H9 (cell line): Measurements from ENCODE around the gene CAMTA1. TPM values are rescaled to one million over a fixed set of nuclear protein-coding genes. Genes with fewer than 3 reads are reported as not detected.

Experiments used
- DNase-seq: peaks from one replicate; pipeline ENCODE4 v3.0.0-alpha.2; 2017
- H2AFZ ChIP-seq: one replicate; pipeline ENCODE4 v1.6.1; 2013; ENCODE audit warnings: mild to moderate bottlenecking, low read length, control low read depth, moderate library complexity
- H2AK5ac ChIP-seq: 2 replicates; pipeline ENCODE4 v1.6.1; 2013; ENCODE audit warnings: low read length, control low read depth, mixed read lengths; ENCODE audit not compliant: insufficient read length
- H2BK120ac ChIP-seq: one replicate; pipeline ENCODE4 v1.6.1; 2013; ENCODE audit warnings: low read depth, mild to moderate bottlenecking, low read length, control low read depth, inconsistent platforms; ENCODE audit not compliant: poor library complexity, severe bottlenecking
- H2BK12ac ChIP-seq: 2 replicates; pipeline ENCODE4 v1.6.1; 2013; ENCODE audit warnings: low read length, control low read depth, mixed read lengths, low read depth; ENCODE audit not compliant: insufficient read length
- H2BK15ac ChIP-seq: 2 replicates; pipeline ENCODE4 v1.6.1; 2013; ENCODE audit warnings: low read depth, low read length, control low read depth
- H2BK20ac ChIP-seq: one replicate; pipeline ENCODE4 v1.6.1; 2013; ENCODE audit warnings: low read depth, mild to moderate bottlenecking, low read length, control low read depth, inconsistent platforms; ENCODE audit not compliant: poor library complexity, severe bottlenecking
- H2BK5ac ChIP-seq: 2 replicates; pipeline ENCODE4 v1.6.1; 2013; ENCODE audit warnings: low read length, control low read depth, mixed read lengths; ENCODE audit not compliant: insufficient read length
- H3K14ac ChIP-seq: 2 replicates; pipeline ENCODE4 v1.6.1; 2013; ENCODE audit warnings: low read length, control low read depth; ENCODE audit not compliant: insufficient read depth
- H3K18ac ChIP-seq: 2 replicates; pipeline ENCODE4 v1.6.1; 2013; ENCODE audit warnings: low read depth, mild to moderate bottlenecking, mixed read lengths, low read length, control low read depth; ENCODE audit not compliant: insufficient read length
- H3K23ac ChIP-seq: 2 replicates; pipeline ENCODE4 v1.6.1; 2013; ENCODE audit warnings: low read length, control low read depth, mixed read lengths, low read depth; ENCODE audit not compliant: insufficient read length
- H3K23me2 ChIP-seq: 2 replicates; pipeline ENCODE4 v1.6.1; 2013; ENCODE audit warnings: low read depth, mild to moderate bottlenecking, mixed read lengths, low read length, control low read depth; ENCODE audit not compliant: insufficient read length, poor library complexity, severe bottlenecking
- H3K27ac ChIP-seq: 2 replicates; pipeline ENCODE4 v1.5.1; 2013; ENCODE audit warnings: low read length, control low read depth, mixed read lengths, low read depth; ENCODE audit not compliant: insufficient read length
- H3K27me3 ChIP-seq: 2 replicates; pipeline ENCODE4 v1.6.1; 2013; ENCODE audit warnings: low read length, control low read depth, inconsistent platforms; ENCODE audit not compliant: insufficient read depth
- H3K4ac ChIP-seq: 2 replicates; pipeline ENCODE4 v1.6.1; 2013; ENCODE audit warnings: low read depth, mild to moderate bottlenecking, control low read depth, inconsistent platforms, low read length, moderate library complexity
- H3K4me1 ChIP-seq: 2 replicates; pipeline ENCODE4 v1.6.1; 2013; ENCODE audit warnings: low read length, control low read depth, inconsistent platforms; ENCODE audit not compliant: insufficient read depth
- H3K4me2 ChIP-seq: 2 replicates; pipeline ENCODE4 v1.6.1; 2013; ENCODE audit warnings: low read length, control low read depth, mixed read lengths; ENCODE audit not compliant: insufficient read length, insufficient read depth
- H3K56ac ChIP-seq: 2 replicates; pipeline ENCODE4 v1.6.1; 2013; ENCODE audit warnings: low read depth, mild to moderate bottlenecking, mixed read lengths, low read length, control low read depth; ENCODE audit not compliant: insufficient read length
- H3K79me1 ChIP-seq: 2 replicates; pipeline ENCODE4 v1.6.1; 2013; ENCODE audit warnings: low read depth, mild to moderate bottlenecking, moderate library complexity, low read length, control low read depth, inconsistent platforms; ENCODE audit not compliant: insufficient read depth, poor library complexity, severe bottlenecking
- H3K79me2 ChIP-seq: 2 replicates; pipeline ENCODE4 v1.6.1; 2013; ENCODE audit warnings: low read length, control low read depth, inconsistent platforms; ENCODE audit not compliant: insufficient read depth
- H3K9ac ChIP-seq: 2 replicates; pipeline ENCODE4 v1.6.1; 2013; ENCODE audit warnings: low read length, control low read depth, mixed read lengths; ENCODE audit not compliant: insufficient read length; ENCODE audit errors: extremely low read depth
- H3K9me3 ChIP-seq: one replicate; pipeline ENCODE4 v1.6.1; 2013; ENCODE audit warnings: low read depth, low read length, inconsistent platforms; ENCODE audit not compliant: control insufficient read depth
- H3T11ph ChIP-seq: one replicate; pipeline ENCODE4 v1.6.1; 2013; ENCODE audit warnings: mild to moderate bottlenecking, low read length, control low read depth, inconsistent platforms
- H4K20me1 ChIP-seq: one replicate; pipeline ENCODE4 v1.6.1; 2013; ENCODE audit not compliant: control insufficient read depth, insufficient read length, insufficient read depth
- H4K5ac ChIP-seq: 2 replicates; pipeline ENCODE4 v1.6.1; 2013; ENCODE audit warnings: low read depth, mild to moderate bottlenecking, mixed read lengths, low read length, control low read depth; ENCODE audit not compliant: insufficient read length
- H4K8ac ChIP-seq: replicated peaks from 2 replicates; pipeline ENCODE4 v1.6.1; 2013; ENCODE audit warnings: low read length, control low read depth, mixed read lengths, low read depth; ENCODE audit not compliant: insufficient read length
- H4K91ac ChIP-seq: 2 replicates; pipeline ENCODE4 v1.6.1; 2013; ENCODE audit warnings: low read depth, mild to moderate bottlenecking, moderate library complexity, mixed read lengths, low read length, control low read depth; ENCODE audit not compliant: insufficient read length
- H3K27ac Mint-ChIP-seq, 3 experiments: 2 replicates in 2 of 3; 3 replicates in 1 of 3; pipeline ENCODE4 v1.8.0; 2020 to 2021; ENCODE audit warnings: mixed read lengths in 3 of 3, mild to moderate bottlenecking in 1 of 3, moderate library complexity in 1 of 3
- H3K27me3 Mint-ChIP-seq: 2 replicates; pipeline ENCODE4 v1.8.0; 2021; ENCODE audit warnings: low read depth, mild to moderate bottlenecking, moderate library complexity, mixed read lengths
- H3K36me3 Mint-ChIP-seq, 3 experiments: 2 replicates in 2 of 3; 3 replicates in 1 of 3; pipeline ENCODE4 v1.8.0; 2020 to 2021; ENCODE audit warnings: low read depth in 3 of 3, mixed read lengths in 3 of 3; ENCODE audit not compliant: insufficient read depth in 1 of 3
- H3K4me1 Mint-ChIP-seq, 2 experiments: 2 replicates each; pipeline ENCODE4 v1.8.0; 2020; ENCODE audit warnings: mixed read lengths in 2 of 2
- H3K4me3 Mint-ChIP-seq, 2 experiments: 2 replicates in 1 of 2; 3 replicates in 1 of 2; pipeline ENCODE4 v1.8.0; 2020 to 2021; ENCODE audit warnings: mild to moderate bottlenecking in 2 of 2, mixed read lengths in 2 of 2, moderate library complexity in 1 of 2
- H3K9me3 Mint-ChIP-seq, 2 experiments: 2 replicates in 1 of 2; 3 replicates in 1 of 2; pipeline ENCODE4 v1.8.0; 2020; ENCODE audit warnings: mild to moderate bottlenecking in 2 of 2, mixed read lengths in 2 of 2, moderate library complexity in 1 of 2
- CTCF ChIP-seq: fragments of 200-600 bp; sonication (generic); conservative IDR thresholded peaks from 3 replicates; pipeline ENCODE4 v1.8.0; 2021; ENCODE audit warnings: antibody characterized with exemption, mild to moderate bottlenecking
- WGBS: extraction: QIAGEN DNeasy Blood & Tissue Kit; methylation state at CpG from one replicate; pipeline ENCODE4 v1.1.7; 2013; ENCODE audit warnings: missing lambda C conversion rate, low lambda C conversion rate, mixed read lengths; ENCODE audit not compliant: insufficient read length; ENCODE audit errors: extremely low coverage; 5-methylcytosine and 5-hydroxymethylcytosine counted together
- total RNA-seq: library from RNA; stranded (reverse); gene quantifications from 2 replicates; pipeline ENCODE4 v1.2.1, GENCODE V29; 2021

CAMTA1 gene
- total RNA-seq, 1 experiment from 2014 or later, result 115 TPM

GRCh38 chr1:7077970-7078369, 292.7 kb downstream of the CAMTA1 start:
- Histone ChIP-seq H3K27ac (no peak overlapping the region), H3K79me2 (no peaks in the 10 kb centered on the region), H3K4ac (no peak overlapping the region), H3K27me3 (no peaks in the 10 kb centered on the region), H3K14ac (no peak overlapping the region), H3K9ac (no peak overlapping the region), H2BK15ac (no peak overlapping the region), H3K4me1 (no peaks in the 10 kb centered on the region), H3K4me2 (no peak overlapping the region), H4K5ac (no peak overlapping the region), H3K23me2 (no peaks in the 10 kb centered on the region), H3K79me1 (no peaks in the 10 kb centered on the region), H2BK20ac (no peak overlapping the region), H2BK120ac (no peak overlapping the region), H4K20me1 (no peaks in the 10 kb centered on the region), H3T11ph (no peak overlapping the region), H2BK12ac (no peak overlapping the region), H2AFZ (no peak overlapping the region), H3K9me3 (no peaks in the 10 kb centered on the region), H2AK5ac (no peak overlapping the region), H4K8ac (no peak overlapping the region), H4K91ac (no peak overlapping the region), H3K56ac (no peak overlapping the region), H3K23ac (no peak overlapping the region), H2BK5ac (no peak overlapping the region), H3K18ac (no peak overlapping the region)
- Mint-ChIP-seq H3K4me1 (peaks cover 7 to 12% of the 10 kb centered on the region in 2 experiments), H3K27me3 (peaks cover 17% of the 10 kb centered on the region), H3K9me3 (peaks cover 15 to 22% of the 10 kb centered on the region in 2 experiments), H3K4me3 (no peak overlapping the region), H3K27ac (no peak overlapping the region), H3K36me3 (peaks cover 0 to 4% (median 3%) of the 10 kb centered on the region in 3 experiments; a peak in 3 of 7 replicates)
- WGBS, result no CpG with 5 or more reads among the region's 3 CpGs
- no peak for TF ChIP-seq CTCF
- DNase-seq, result no peak
